ENCODE measurements around the gene FANK1.

Gene FANK1

DNA sequence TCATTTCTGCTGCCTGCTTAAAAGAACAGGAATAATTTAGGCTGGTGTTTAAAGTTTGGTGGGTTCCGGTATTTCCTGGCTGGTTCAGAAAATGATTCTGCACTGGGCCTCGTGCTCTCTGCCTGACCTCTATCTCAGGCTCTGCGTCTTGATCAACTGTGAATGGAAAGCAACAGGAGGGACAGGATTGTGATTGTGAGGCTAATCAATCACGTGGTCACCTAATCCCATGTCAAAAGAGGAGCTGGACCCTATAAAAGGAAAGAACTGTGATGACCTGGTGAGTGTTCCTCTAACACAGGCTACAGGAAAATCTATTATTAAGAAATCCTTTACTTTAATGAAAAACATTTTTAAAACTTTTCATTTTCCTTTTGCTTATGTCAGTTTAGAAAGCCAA is 15.2 kb upstream of the FANK1 start, which contains the start of gene DHX32:
Gene DHX32, minus strand, starts transcription at position 101 of the 400 bp plus-strand sequence. CDS start 468 bp downstream, outside the sequence.
- DNase-seq (ENCODE audit: low read depth in 1 of 2, low spot score in 1 of 2) = no peak
- Histone ChIP-seq H3K4me3 (replicated peaks; ENCODE audit: insufficient read depth, low read length) (no peak within 1 kb of the TSS), H3K27me3 (ENCODE audit: insufficient read depth, poor library complexity, severe bottlenecking) (no peaks in the 10 kb centered on the region), H3K27ac (replicated peaks) (no peak within 1 kb of the TSS)
- no peak for TF ChIP-seq SPI1 (IDR thresholded peaks at IDR 0.05; ENCODE audit: borderline replicate concordance, low read depth)
- no peak for TF ChIP-seq GABPA (IDR thresholded peaks at IDR 0.05; ENCODE audit: low read depth)
- TF ChIP-seq, protein P1, sequence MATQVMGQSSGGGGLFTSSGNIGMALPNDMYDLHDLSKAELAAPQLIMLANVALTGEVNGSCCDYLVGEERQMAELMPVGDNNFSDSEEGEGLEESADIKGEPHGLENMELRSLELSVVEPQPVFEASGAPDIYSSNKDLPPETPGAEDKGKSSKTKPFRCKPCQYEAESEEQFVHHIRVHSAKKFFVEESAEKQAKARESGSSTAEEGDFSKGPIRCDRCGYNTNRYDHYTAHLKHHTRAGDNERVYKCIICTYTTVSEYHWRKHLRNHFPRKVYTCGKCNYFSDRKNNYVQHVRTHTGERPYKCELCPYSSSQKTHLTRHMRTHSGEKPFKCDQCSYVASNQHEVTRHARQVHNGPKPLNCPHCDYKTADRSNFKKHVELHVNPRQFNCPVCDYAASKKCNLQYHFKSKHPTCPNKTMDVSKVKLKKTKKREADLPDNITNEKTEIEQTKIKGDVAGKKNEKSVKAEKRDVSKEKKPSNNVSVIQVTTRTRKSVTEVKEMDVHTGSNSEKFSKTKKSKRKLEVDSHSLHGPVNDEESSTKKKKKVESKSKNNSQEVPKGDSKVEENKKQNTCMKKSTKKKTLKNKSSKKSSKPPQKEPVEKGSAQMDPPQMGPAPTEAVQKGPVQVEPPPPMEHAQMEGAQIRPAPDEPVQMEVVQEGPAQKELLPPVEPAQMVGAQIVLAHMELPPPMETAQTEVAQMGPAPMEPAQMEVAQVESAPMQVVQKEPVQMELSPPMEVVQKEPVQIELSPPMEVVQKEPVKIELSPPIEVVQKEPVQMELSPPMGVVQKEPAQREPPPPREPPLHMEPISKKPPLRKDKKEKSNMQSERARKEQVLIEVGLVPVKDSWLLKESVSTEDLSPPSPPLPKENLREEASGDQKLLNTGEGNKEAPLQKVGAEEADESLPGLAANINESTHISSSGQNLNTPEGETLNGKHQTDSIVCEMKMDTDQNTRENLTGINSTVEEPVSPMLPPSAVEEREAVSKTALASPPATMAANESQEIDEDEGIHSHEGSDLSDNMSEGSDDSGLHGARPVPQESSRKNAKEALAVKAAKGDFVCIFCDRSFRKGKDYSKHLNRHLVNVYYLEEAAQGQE (IDR thresholded peaks at IDR 0.05; ENCODE audit: insufficient replicate concordance, low read depth) = no peak
- TF ChIP-seq, protein P2, sequence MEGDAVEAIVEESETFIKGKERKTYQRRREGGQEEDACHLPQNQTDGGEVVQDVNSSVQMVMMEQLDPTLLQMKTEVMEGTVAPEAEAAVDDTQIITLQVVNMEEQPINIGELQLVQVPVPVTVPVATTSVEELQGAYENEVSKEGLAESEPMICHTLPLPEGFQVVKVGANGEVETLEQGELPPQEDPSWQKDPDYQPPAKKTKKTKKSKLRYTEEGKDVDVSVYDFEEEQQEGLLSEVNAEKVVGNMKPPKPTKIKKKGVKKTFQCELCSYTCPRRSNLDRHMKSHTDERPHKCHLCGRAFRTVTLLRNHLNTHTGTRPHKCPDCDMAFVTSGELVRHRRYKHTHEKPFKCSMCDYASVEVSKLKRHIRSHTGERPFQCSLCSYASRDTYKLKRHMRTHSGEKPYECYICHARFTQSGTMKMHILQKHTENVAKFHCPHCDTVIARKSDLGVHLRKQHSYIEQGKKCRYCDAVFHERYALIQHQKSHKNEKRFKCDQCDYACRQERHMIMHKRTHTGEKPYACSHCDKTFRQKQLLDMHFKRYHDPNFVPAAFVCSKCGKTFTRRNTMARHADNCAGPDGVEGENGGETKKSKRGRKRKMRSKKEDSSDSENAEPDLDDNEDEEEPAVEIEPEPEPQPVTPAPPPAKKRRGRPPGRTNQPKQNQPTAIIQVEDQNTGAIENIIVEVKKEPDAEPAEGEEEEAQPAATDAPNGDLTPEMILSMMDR (IDR thresholded peaks at IDR 0.05; ENCODE audit: insufficient read depth, low read length) = no peak
- TF ChIP-seq POLR2AphosphoS5 (IDR thresholded peaks at IDR 0.05; ENCODE audit: low read depth) = no peak

DNA sequence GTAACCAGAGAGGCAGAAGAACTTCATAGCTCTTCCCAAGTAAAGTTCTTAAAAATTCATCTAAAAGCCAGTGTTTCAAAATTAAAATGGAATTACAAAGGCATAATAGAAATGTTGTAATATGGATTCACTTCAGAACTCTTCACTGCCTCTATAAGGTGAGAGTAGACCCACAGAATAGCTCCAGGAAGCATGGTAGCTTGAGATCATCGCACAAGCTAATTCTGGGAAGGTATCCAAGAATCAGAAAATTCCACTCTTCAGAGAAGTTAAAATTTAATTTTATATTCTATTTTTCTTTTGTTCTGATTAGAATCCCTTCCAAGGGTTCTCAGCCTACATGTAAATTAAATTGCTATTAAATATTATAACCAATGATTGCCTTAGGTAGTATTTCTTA is 13.8 kb upstream of the FANK1 start:
- H3K27ac ChIP-seq (replicated peaks) = no peak overlapping the region
- no peak overlapping the region for H3K4me3 ChIP-seq (replicated peaks; ENCODE audit: insufficient read depth, low read length)
- no peaks in the 10 kb centered on the region for H3K27me3 ChIP-seq (ENCODE audit: insufficient read depth, poor library complexity, severe bottlenecking)
- TF ChIP-seq, protein P2 (IDR thresholded peaks at IDR 0.05; ENCODE audit: insufficient read depth, low read length) = no peak
- TF ChIP-seq, protein P1 (IDR thresholded peaks at IDR 0.05; ENCODE audit: insufficient replicate concordance, low read depth) = no peak
- TF ChIP-seq POLR2AphosphoS5 (IDR thresholded peaks at IDR 0.05; ENCODE audit: low read depth) (no peak), SPI1 (IDR thresholded peaks at IDR 0.05; ENCODE audit: borderline replicate concordance, low read depth) (no peak), GABPA (IDR thresholded peaks at IDR 0.05; ENCODE audit: low read depth) (no peak)
- DNase-seq (ENCODE audit: low read depth in 1 of 2, low spot score in 1 of 2) = no peak

DNA sequence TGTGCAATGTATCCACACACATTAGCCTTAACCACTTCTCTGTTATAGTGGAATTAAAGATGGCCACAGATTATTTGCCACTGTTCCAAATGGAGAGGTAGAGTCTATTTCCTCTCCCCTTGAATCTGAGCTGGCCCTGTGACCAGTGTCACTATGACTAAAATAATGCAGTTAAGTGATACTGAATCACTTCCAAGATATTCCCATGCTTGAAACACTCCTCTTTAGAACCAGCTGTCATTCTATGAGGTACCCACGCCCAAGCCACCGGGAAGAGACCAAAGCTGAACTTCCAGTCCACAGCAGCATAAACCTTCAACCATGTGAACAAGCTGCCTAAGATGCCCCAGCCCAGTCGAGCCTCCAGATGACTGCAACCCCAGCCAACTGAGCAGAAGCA is 13.2 kb upstream of the FANK1 start:
- Histone ChIP-seq H3K27me3 (ENCODE audit: insufficient read depth, poor library complexity, severe bottlenecking) (no peaks in the 10 kb centered on the region), H3K4me3 (replicated peaks; ENCODE audit: insufficient read depth, low read length) (no peak overlapping the region), H3K27ac (replicated peaks) (no peak overlapping the region)
- DNase-seq (ENCODE audit: low read depth in 1 of 2, low spot score in 1 of 2) = no peak
- no peak for TF ChIP-seq SPI1 (IDR thresholded peaks at IDR 0.05; ENCODE audit: borderline replicate concordance, low read depth)
- no peak for TF ChIP-seq POLR2AphosphoS5 (IDR thresholded peaks at IDR 0.05; ENCODE audit: low read depth)
- TF ChIP-seq, protein P2 (IDR thresholded peaks at IDR 0.05; ENCODE audit: insufficient read depth, low read length) = no peak
- TF ChIP-seq, protein P1 (IDR thresholded peaks at IDR 0.05; ENCODE audit: insufficient replicate concordance, low read depth) = no peak
- TF ChIP-seq GABPA (IDR thresholded peaks at IDR 0.05; ENCODE audit: low read depth) = no peak

All from HL-60 (cell line).